GM10248 (cell line): ENCODE measurements around the gene RORC.

Experiments used
- CTCF ChIA-PET: fragments of 300-600 bp; sonication (Branson Sonifier 250); formaldehyde crosslinking; extraction: SDS; loops from one replicate; lab custom pipeline; 2021; ENCODE audit warnings: antibody characterized with exemption; lab: Yijun Ruan, JAX
- POLR2A ChIA-PET: fragments of 350-650 bp; sonication (Branson Sonifier 250); formaldehyde crosslinking; extraction: SDS; loops from one replicate; lab custom pipeline; 2020; ENCODE audit warnings: antibody characterized with exemption; lab: Yijun Ruan, JAX
- DNase-seq: peaks from one replicate; pipeline ENCODE4 v3.0.0; 2012; ENCODE audit errors: extremely low spot score
- TF ChIP-seq, protein P1 (sequence below): IDR thresholded peaks from 2 replicates; pipeline ENCODE4 v1.5.1; 2012; ENCODE audit warnings: mild to moderate bottlenecking, low read depth; ENCODE audit errors: extremely low read depth, missing control alignments, control extremely low read depth

RORC gene

DNA sequence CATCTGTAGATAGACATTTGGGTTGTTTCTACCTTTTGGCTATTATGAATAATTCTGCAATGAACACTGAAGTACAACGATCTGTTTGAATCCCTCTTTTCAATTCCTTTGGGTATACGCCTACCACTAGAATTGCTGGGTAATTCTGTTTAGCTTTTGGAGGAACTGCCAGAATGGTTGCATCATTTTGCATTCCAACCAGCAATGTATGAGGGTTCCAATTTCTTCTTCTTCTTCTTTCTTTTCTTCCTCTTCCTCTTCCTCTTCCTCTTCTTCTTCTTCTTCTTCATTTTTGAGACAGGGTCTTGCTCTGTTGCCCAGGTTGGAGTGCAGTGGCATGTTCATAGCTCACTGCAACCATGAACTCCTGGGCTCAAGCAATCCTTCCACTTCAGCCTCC is 35.7 kb upstream of the RORC start:
- POLR2A ChIA-PET, result no interaction called here
- TF ChIP-seq, protein P1, sequence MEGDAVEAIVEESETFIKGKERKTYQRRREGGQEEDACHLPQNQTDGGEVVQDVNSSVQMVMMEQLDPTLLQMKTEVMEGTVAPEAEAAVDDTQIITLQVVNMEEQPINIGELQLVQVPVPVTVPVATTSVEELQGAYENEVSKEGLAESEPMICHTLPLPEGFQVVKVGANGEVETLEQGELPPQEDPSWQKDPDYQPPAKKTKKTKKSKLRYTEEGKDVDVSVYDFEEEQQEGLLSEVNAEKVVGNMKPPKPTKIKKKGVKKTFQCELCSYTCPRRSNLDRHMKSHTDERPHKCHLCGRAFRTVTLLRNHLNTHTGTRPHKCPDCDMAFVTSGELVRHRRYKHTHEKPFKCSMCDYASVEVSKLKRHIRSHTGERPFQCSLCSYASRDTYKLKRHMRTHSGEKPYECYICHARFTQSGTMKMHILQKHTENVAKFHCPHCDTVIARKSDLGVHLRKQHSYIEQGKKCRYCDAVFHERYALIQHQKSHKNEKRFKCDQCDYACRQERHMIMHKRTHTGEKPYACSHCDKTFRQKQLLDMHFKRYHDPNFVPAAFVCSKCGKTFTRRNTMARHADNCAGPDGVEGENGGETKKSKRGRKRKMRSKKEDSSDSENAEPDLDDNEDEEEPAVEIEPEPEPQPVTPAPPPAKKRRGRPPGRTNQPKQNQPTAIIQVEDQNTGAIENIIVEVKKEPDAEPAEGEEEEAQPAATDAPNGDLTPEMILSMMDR, result no peak
- no peak for DNase-seq
- CTCF ChIA-PET, result interaction anchor here (1.2 kb wide), 1 partner anchor 15 kb away, joined by 3 read pairs; no protein-coding TSS in a partner anchor

DNA sequence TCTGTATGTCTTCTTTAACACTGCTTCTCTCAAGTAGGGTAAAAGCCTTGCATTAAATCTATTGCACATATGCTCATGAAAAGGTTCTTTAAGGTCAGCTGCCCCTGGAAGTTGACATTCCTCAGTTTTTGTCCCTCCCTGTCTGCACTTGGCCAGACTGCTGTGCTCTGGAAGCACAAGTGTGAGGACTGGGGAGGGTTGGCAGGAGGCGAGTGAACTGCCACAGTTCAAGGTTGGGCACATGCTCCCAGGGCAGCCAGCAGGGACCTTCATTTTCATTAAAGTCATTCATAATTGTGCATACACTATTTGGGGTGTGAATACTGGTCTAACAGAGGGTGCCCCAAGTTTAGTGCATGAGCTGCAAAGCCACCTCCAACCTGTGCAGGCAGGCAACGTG is 32.8 kb upstream of the RORC start:
- TF ChIP-seq, protein P1, result no peak
- ChIA-PET POLR2A (no interaction called here), CTCF (interaction anchor here (1.0 to 1.5 kb wide), 3 partner anchors 8 to 137 kb away, joined by 3 to 4 read pairs (median 3); no protein-coding TSS in a partner anchor)
- DNase-seq, result no peak

DNA sequence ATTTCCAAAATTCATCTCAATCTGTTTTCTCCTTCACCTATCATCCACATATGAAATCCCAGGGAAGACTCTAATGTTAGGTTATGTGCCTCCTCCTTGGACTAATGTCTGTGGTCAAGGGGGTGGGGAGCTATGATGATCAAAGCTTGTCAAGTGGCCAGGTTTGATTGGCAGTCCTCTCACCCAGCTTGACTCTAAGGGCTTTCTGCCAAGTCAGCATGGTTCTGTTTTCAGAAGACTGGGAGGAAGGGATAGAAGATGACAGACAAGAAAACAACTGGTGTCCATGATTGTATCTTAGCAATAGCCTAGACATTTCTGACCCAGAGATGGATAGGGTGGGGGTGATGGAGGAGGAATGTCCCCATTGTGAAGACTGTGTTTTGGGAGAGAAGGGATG is 31.0 kb upstream of the RORC start:
- ChIA-PET POLR2A (no interaction called here), CTCF (interaction anchor here (1.0 kb wide), 1 partner anchor 139 kb away, joined by 3 read pairs; no protein-coding TSS in a partner anchor)
- TF ChIP-seq, protein P1, result no peak
- DNase-seq, result no peak

DNA sequence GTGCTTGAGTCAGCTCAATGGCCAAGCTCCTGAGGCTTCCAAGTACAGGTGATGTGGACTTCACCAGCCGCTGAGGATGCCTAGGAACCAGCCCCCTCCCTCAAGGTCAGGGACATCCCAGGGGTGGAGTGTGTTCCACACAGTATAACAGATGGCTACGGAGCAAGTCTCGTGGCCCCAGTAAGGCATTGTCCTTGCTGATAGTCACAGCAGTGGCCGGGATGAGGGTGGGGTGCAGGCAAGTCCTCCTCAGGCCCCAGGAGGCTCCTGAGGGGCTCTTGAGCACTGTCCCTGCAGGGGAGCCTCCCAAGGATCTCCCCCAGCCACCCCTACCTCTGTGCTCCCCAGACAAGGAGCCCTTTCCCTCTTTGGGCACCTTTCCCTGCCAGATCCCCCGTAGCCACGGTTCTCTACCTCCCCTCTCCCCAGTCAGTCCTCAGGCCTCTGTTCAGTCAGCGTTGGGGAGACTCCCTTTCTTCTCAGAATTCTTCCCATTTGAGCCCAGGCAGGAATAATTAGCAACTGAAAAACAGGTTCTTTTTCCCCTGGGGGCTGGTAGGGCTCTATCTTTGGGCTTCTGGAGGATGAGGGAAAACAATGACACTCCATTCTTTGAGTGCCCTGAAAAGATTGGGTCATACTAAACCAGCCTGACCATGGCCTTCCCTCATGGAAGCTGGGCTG is 29.0 kb upstream of the RORC start:
- TF ChIP-seq, protein P1, result no peak
- CTCF ChIA-PET, result interaction anchor here (1.4 to 1.6 kb wide), 3 partner anchors 48 to 141 kb away, joined by 4 to 6 read pairs (median 4); partner anchors contain the start of gene THEM4
- DNase-seq, result no peak
- POLR2A ChIA-PET, result no interaction called here

DNA sequence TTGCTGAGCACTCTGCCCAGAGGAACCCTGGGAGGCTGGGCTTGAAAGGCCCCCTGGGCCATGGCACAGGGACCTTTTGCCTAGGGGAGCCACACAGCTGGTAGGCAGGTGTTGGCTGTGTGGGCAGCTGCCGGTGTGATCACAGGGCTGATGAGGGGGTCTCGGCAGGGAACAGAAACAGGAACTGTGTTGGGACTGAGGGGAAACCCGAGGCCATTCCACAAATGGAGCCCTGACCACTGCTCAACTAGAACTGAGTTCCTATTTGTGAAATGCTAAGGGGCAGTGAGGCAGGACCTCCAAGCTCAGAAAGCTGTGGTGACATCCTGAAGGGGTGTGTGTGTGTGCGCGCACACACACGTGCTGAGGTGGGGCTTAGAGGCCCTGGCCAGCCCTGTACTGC is 28.3 kb upstream of the RORC start:
- TF ChIP-seq, protein P1, result no peak
- CTCF ChIA-PET, result interaction anchor here (1.2 to 1.6 kb wide), 4 partner anchors 23 to 142 kb away, joined by 4 to 6 read pairs (median 4); partner anchors contain the start of gene THEM4
- no peak for DNase-seq
- POLR2A ChIA-PET, result no interaction called here

DNA sequence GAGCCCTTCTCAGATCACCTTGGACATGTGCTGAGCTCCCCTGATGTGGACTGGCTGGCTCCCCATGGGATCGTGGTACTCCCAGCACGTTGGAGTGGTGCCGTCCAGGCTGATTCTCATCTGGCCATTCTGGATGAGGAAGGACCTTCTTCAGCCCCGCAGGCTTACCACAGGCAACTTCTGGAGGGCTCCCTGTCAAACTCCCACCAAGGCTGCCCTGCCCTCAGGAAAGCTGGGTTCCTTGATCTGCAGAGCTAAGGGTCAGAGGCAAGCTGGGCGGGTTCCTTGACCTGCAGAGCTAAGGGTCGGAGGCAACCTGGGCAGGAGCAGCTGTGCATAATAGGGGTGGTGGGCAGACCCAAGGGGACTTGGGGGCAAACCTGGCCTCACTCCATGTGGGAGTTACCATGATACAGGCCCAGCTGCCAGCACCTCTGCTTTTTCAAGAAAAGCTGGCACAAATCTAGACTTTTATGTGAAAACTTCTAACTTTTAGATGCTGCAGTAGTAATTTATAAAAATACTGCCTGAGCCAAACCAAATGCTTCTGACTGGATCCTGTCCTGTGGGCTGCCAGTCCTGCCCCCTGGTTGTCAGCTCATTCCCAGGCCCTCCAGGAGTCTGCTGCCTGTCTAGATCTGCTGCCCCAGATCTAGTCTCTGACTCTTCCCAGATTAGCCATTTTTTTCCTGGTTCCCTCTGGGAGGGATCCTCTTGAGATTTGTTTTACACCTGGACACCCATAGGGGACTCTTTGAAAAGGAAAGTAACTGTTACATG is 27.5 kb upstream of the RORC start:
- TF ChIP-seq, protein P1, result no peak
- ChIA-PET POLR2A (no interaction called here), CTCF (interaction anchor here (1.2 to 1.9 kb wide), 8 partner anchors 11 to 143 kb away, joined by 3 to 6 read pairs (median 4); partner anchors contain the start of genes C2CD4D and THEM4)
- no peak for DNase-seq
